Activated CD4-positive, alpha-beta T cell treated with anti-CD3 and anti-CD28 coated beads, Interleukin-2, amount 10 ng/mL, durations not matched to agents 24 days and 14 days (primary cell): Measurements from ENCODE around the gene GATC. TPM values are rescaled to one million over a fixed set of nuclear protein-coding genes. Genes with fewer than 3 reads are reported as not detected.
"Not testable (repeated sequence)": the region's sequence is repeated elsewhere in the genome, so short reads cannot be mapped to it uniquely, and the experiment has no call there.

Experiments used
- DNase-seq: peaks from one replicate; pipeline ENCODE4 v3.0.0; 2022
- H3K27ac Mint-ChIP-seq: one replicate; pipeline ENCODE4 v1.8.0; 2022; ENCODE audit warnings: mild to moderate bottlenecking, mixed read lengths
- H3K27me3 Mint-ChIP-seq: one replicate; pipeline ENCODE4 v1.8.0; 2022; ENCODE audit warnings: mixed read lengths
- H3K36me3 Mint-ChIP-seq: one replicate; pipeline ENCODE4 v1.8.0; 2022; ENCODE audit warnings: low read depth, mild to moderate bottlenecking, mixed read lengths
- H3K4me1 Mint-ChIP-seq: one replicate; pipeline ENCODE4 v1.8.0; 2021; ENCODE audit warnings: mixed read lengths
- H3K4me3 Mint-ChIP-seq: one replicate; pipeline ENCODE4 v1.8.0; 2022; ENCODE audit warnings: mild to moderate bottlenecking, moderate library complexity, mixed read lengths
- H3K9me3 Mint-ChIP-seq: one replicate; pipeline ENCODE4 v1.8.0; 2021; ENCODE audit warnings: mixed read lengths
- intact Hi-C: fragments of 100-400 bp; cut with micrococcal nuclease; formaldehyde crosslinking; loops from one replicate; pipeline ENCODE4 v1.15.1; 2023
- total RNA-seq: library from RNA; stranded (reverse); gene quantifications from 2 replicates; pipeline ENCODE4 v1.2.3, GENCODE V29; 2022

Gene GATC
- total RNA-seq, 1 donor from 2014 or later: 41.0 TPM

GRCh38 chr12:120417917-120418580 is 28.2 kb upstream of the GATC start:
- no peaks in the 10 kb centered on the region for H3K9me3 Mint-ChIP-seq
- intact Hi-C loops: no loop called here
- no peak overlapping the region for H3K27ac Mint-ChIP-seq
- H3K4me3 Mint-ChIP-seq: no peak overlapping the region
- no peaks in the 10 kb centered on the region for H3K4me1 Mint-ChIP-seq
- DNase-seq: no peak
- peaks cover 2% of the 10 kb centered on the region for H3K27me3 Mint-ChIP-seq
- H3K36me3 Mint-ChIP-seq: no peaks in the 10 kb centered on the region

- Mint-ChIP-seq H3K4me1 (no peaks in the 10 kb centered on the region), H3K36me3 (no peaks in the 10 kb centered on the region), H3K4me3 (no peak overlapping the region), H3K27me3 (peaks cover 3% of the 10 kb centered on the region), H3K27ac (no peak overlapping the region), H3K9me3 (no peaks in the 10 kb centered on the region)
- intact Hi-C loops: no loop called here
- no peak for DNase-seq
Measured at GRCh38 chr12:120421701-120422100, 24.5 kb upstream of the GATC start.

- intact Hi-C loops: no loop called here
- Mint-ChIP-seq H3K27ac (no peak overlapping the region), H3K4me3 (no peak overlapping the region), H3K4me1 (no peaks in the 10 kb centered on the region), H3K36me3 (no peaks in the 10 kb centered on the region), H3K9me3 (no peaks in the 10 kb centered on the region), H3K27me3 (peaks cover 2% of the 10 kb centered on the region)
- no peak for DNase-seq
Measured at GRCh38 chr12:120422892-120423456, 23.3 kb upstream of the GATC start.

GRCh38 chr12:120425797-120426196 is 20.4 kb upstream of the GATC start:
- intact Hi-C loops: no loop called here
- no peak for DNase-seq
- H3K27me3 Mint-ChIP-seq: peaks cover 5% of the 10 kb centered on the region
- peaks cover 3% of the 10 kb centered on the region for H3K4me1 Mint-ChIP-seq
- H3K4me3 Mint-ChIP-seq: no peak overlapping the region
- no peaks in the 10 kb centered on the region for H3K9me3 Mint-ChIP-seq
- no peaks in the 10 kb centered on the region for H3K36me3 Mint-ChIP-seq
- H3K27ac Mint-ChIP-seq: no peak overlapping the region

- Mint-ChIP-seq H3K4me3 (no peak overlapping the region), H3K27ac (no peak overlapping the region), H3K36me3 (no peaks in the 10 kb centered on the region), H3K4me1 (peaks cover 8% of the 10 kb centered on the region), H3K27me3 (peaks cover 5% of the 10 kb centered on the region), H3K9me3 (no peaks in the 10 kb centered on the region)
- no peak for DNase-seq
- intact Hi-C loops: no loop called here
Measured at GRCh38 chr12:120428597-120429229, 17.5 kb upstream of the GATC start.

GRCh38 chr12:120429368-120429767 is 16.9 kb upstream of the GATC start:
- DNase-seq: no peak
- Mint-ChIP-seq H3K9me3 (no peaks in the 10 kb centered on the region), H3K27me3 (peaks cover 5% of the 10 kb centered on the region), H3K27ac (no peak overlapping the region), H3K36me3 (no peaks in the 10 kb centered on the region), H3K4me3 (no peak overlapping the region), H3K4me1 (peaks cover 8% of the 10 kb centered on the region)
- intact Hi-C loops: no loop called here

GRCh38 chr12:120432772-120433525 is 13.3 kb upstream of the GATC start:
- H3K9me3 Mint-ChIP-seq: no peaks in the 10 kb centered on the region
- DNase-seq: no peak
- no peak overlapping the region for H3K4me3 Mint-ChIP-seq
- peaks cover 4% of the 10 kb centered on the region for H3K36me3 Mint-ChIP-seq
- H3K27me3 Mint-ChIP-seq: peaks cover 7% of the 10 kb centered on the region
- intact Hi-C loops: loop anchor here (10.0 kb wide), 1 partner anchor 208 kb away; no protein-coding TSS in a partner anchor
- no peak overlapping the region for H3K27ac Mint-ChIP-seq
- H3K4me1 Mint-ChIP-seq: peaks cover 15% of the 10 kb centered on the region

GRCh38 chr12:120437735-120438494 is 8.3 kb upstream of the GATC start, which contains the start of gene COX6A1:
Gene COX6A1, plus strand, starts transcription at chr12:120438113. Its CDS starts 14 bp downstream, at chr12:120438127.
- no peaks in the 10 kb centered on the region for H3K9me3 Mint-ChIP-seq
- intact Hi-C loops: loop anchor here (1.0 to 10.0 kb wide), 7 partner anchors 8 to 249 kb away; partner anchors contain the start of genes COQ5, DYNLL1, GATC and MLEC
- peak within 1 kb of the TSS; percentile 94 for H3K27ac Mint-ChIP-seq
- peaks cover 33% of the 10 kb centered on the region for H3K36me3 Mint-ChIP-seq
- H3K4me3 Mint-ChIP-seq: peak within 1 kb of the TSS; percentile 89
- peaks cover 23% of the 10 kb centered on the region for H3K4me1 Mint-ChIP-seq
- H3K27me3 Mint-ChIP-seq: peaks cover 4% of the 10 kb centered on the region
- DNase-seq: peak; percentile 99

GRCh38 chr12:120438495-120439198 is 7.6 kb upstream of the GATC start:
- Mint-ChIP-seq H3K4me1 (peaks cover 20% of the 10 kb centered on the region), H3K27me3 (peaks cover 4% of the 10 kb centered on the region), H3K27ac (peak overlapping the region; percentile 94), H3K9me3 (no peaks in the 10 kb centered on the region), H3K36me3 (peaks cover 39% of the 10 kb centered on the region), H3K4me3 (peak overlapping the region; percentile 89)
- DNase-seq: peak; percentile 62
- intact Hi-C loops: loop anchor here (1.0 to 10.0 kb wide), 7 partner anchors 30 to 249 kb away; partner anchors contain the start of genes COQ5, DYNLL1 and MLEC

GRCh38 chr12:120439646-120440247 is 6.5 kb upstream of the GATC start:
- H3K27me3 Mint-ChIP-seq: peaks cover 4% of the 10 kb centered on the region
- intact Hi-C loops: loop anchor here (1.0 to 10.0 kb wide), 6 partner anchors 29 to 248 kb away; partner anchors contain the start of genes COQ5, DYNLL1 and MLEC
- peaks cover 48% of the 10 kb centered on the region for H3K36me3 Mint-ChIP-seq
- peaks cover 24% of the 10 kb centered on the region for H3K4me1 Mint-ChIP-seq
- H3K4me3 Mint-ChIP-seq: peak overlapping the region; percentile 62
- peak; percentile 90 for DNase-seq
- no peaks in the 10 kb centered on the region for H3K9me3 Mint-ChIP-seq
- no peak overlapping the region for H3K27ac Mint-ChIP-seq

GRCh38 chr12:120444676-120445075 is 1.6 kb upstream of the GATC start:
- peak overlapping the region; percentile 100 for H3K27ac Mint-ChIP-seq
- intact Hi-C loops: no loop called here
- H3K4me3 Mint-ChIP-seq: peak overlapping the region; percentile 99
- peaks cover 63% of the 10 kb centered on the region for H3K36me3 Mint-ChIP-seq
- no peak for DNase-seq
- H3K4me1 Mint-ChIP-seq: peaks cover 32% of the 10 kb centered on the region
- H3K9me3 Mint-ChIP-seq: no peaks in the 10 kb centered on the region
- H3K27me3 Mint-ChIP-seq: peaks cover 2% of the 10 kb centered on the region

- H3K27me3 Mint-ChIP-seq, DNase-seq, H3K9me3 Mint-ChIP-seq: not testable (repeated sequence)
- H3K36me3 Mint-ChIP-seq: peaks cover 54% of the 10 kb centered on the region
- intact Hi-C loops: loop anchor here (1.0 to 2.0 kb wide), 4 partner anchors 10 to 88 kb away; partner anchors contain the start of genes DYNLL1, RNF10 and SRSF9
- peak overlapping the region; percentile 100 for H3K27ac Mint-ChIP-seq
- H3K4me3 Mint-ChIP-seq: peak overlapping the region; percentile 99
- peaks cover 29% of the 10 kb centered on the region for H3K4me1 Mint-ChIP-seq
Measured at GRCh38 chr12:120446844-120447178, 567 bp downstream of the GATC start.
